OCI-LY1 (cell line): ENCODE measurements around the gene SH3PXD2A.

Source experiments
- H2AFZ ChIP-seq: fragments of 200-600 bp; sonication (generic), shearing (Covaris generic); 2 replicates; pipeline ENCODE4 v1.6.0; 2014; ENCODE audit warnings: antibody characterized with exemption, mild to moderate bottlenecking, low read length
- H3F3A ChIP-seq: fragments of 200-600 bp; sonication (generic), shearing (Covaris generic); 2 replicates; pipeline ENCODE4 v1.6.0; 2014; ENCODE audit warnings: mild to moderate bottlenecking, antibody characterized with exemption, low read length, moderate library complexity; ENCODE audit not compliant: insufficient read depth
- H3K27ac ChIP-seq: fragments of 200-600 bp; sonication (generic); 2 replicates; pipeline ENCODE4 v1.5.1; 2014; ENCODE audit warnings: low read length, mixed run types, mild to moderate bottlenecking, low read depth; ENCODE audit not compliant: poor library complexity, severe bottlenecking
- H3K27me3 ChIP-seq: fragments of 200-600 bp; sonication (generic); 2 replicates; pipeline ENCODE4 v1.6.0; 2014; ENCODE audit warnings: antibody characterized with exemption, mild to moderate bottlenecking, low read length, moderate library complexity; ENCODE audit not compliant: insufficient read depth
- H3K36me3 ChIP-seq: fragments of 200-600 bp; sonication (generic); 2 replicates; pipeline ENCODE4 v1.6.1; 2014; ENCODE audit warnings: mild to moderate bottlenecking, antibody characterized with exemption, low read length, moderate library complexity, mixed read lengths; ENCODE audit not compliant: insufficient read depth
- H3K4me1 ChIP-seq: fragments of 200-600 bp; sonication (generic); 2 replicates; pipeline ENCODE4 v1.5.1; 2014; ENCODE audit warnings: mild to moderate bottlenecking, low read length, moderate library complexity; ENCODE audit not compliant: insufficient read depth, severe bottlenecking
- H3K4me2 ChIP-seq: fragments of 200-600 bp; sonication (generic), shearing (Covaris generic); 2 replicates; pipeline ENCODE4 v1.6.1; 2014; ENCODE audit warnings: low read length
- H3K4me3 ChIP-seq: fragments of 200-600 bp; sonication (generic); 2 replicates; pipeline ENCODE4 v1.5.1; 2014; ENCODE audit warnings: low read length, low read depth, mild to moderate bottlenecking, mixed read lengths; ENCODE audit not compliant: poor library complexity, severe bottlenecking
- H3K79me2 ChIP-seq: fragments of 200-600 bp; shearing (Covaris generic); 2 replicates; pipeline ENCODE4 v1.6.1; 2016; ENCODE audit warnings: mixed run types, low read length, mixed read lengths; ENCODE audit not compliant: insufficient read depth
- H3K9ac ChIP-seq: fragments of 200-600 bp; sonication (generic), shearing (Covaris generic); 2 replicates; pipeline ENCODE4 v1.6.1; 2014; ENCODE audit warnings: mild to moderate bottlenecking, low read length, mixed read lengths
- H3K9me2 ChIP-seq: fragments of 200-600 bp; sonication (generic), shearing (Covaris generic); 2 replicates; pipeline ENCODE4 v1.6.1; 2014; ENCODE audit warnings: low read depth, mild to moderate bottlenecking, low read length, mixed read lengths
- H3K9me3 ChIP-seq: fragments of 200-600 bp; shearing (Covaris generic); 2 replicates; pipeline ENCODE4 v1.6.1; 2014; ENCODE audit warnings: low read length, mixed read lengths
- H4K20me1 ChIP-seq: fragments of 200-600 bp; sonication (generic), shearing (Covaris generic); 2 replicates; pipeline ENCODE4 v1.6.0; 2016; ENCODE audit warnings: mild to moderate bottlenecking, low read length; ENCODE audit not compliant: insufficient read depth
- EZH2 ChIP-seq: fragments of 200-600 bp; sonication (generic), shearing (Covaris generic); IDR thresholded peaks from 2 replicates; pipeline ENCODE4 v1.8.0; 2017; ENCODE audit warnings: borderline replicate concordance, mixed run types, mild to moderate bottlenecking, antibody characterized with exemption, low read length, moderate library complexity, mixed read lengths
- TF ChIP-seq, protein P1 (sequence below): fragments of 200-600 bp; sonication (generic), shearing (Covaris generic); IDR thresholded peaks from 2 replicates; pipeline ENCODE4 v1.5.1; 2017; ENCODE audit warnings: mild to moderate bottlenecking, antibody characterized with exemption, low read length, moderate library complexity, mixed read lengths

The SH3PXD2A gene

DNA sequence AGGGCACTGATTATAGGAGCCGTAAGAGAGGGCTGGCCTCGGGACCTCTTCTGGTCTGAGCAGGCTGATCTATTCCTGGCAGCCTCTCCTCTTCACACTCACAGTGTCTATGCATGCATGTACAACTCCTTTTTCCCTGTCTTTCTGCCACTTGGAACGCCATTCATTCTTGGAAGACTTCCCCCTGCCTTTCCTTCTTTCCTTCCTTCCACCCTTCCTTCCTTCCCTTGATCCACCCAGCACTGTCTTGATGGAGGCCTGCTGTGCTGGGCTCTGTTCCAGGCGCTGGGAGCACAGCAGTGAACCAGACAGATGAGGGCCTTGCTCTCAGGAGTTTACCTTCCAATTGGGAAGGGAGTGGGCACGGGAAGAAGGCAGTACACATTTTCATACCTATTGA, 114.8 kb downstream of the SH3PXD2A start:
- H4K20me1 ChIP-seq, result no peaks in the 10 kb centered on the region
- H3K27ac ChIP-seq, result no peak overlapping the region
- no peaks in the 10 kb centered on the region for H3K9me2 ChIP-seq

DNA sequence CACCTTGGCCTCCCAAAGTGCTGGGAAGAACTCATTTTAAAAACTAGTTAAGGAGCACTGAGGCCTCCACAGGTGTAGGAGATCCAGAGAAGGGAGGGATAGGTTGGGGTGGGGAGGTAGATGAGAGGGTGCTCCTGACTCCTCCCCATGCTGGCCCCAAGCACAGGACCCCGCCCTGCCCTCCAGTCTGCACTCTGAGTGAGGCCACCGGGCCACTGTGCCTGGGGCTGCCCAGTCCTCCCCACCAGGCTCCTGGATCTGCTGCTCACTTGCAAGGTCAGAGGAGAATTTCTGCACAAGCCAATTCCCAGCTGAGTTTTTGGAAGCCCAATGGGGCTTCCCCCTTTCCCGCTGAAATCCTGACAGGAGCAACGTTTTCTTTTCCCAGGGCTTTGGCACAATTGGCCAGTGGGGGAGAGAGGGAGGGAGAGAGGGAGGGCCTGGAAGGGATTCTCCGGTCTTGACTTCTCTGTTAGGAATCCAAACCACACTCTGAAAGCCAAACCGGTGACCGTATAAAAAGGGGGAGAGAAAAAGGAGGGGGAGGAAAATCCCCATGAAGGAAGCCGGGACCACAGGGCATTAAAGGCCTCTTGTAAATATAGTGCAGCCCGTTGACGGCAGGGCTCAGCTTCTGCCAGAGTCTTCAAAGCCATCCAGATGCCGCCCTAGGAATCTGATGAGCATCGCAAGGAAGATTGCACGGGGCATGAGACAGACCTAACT, 116.2 kb downstream of the SH3PXD2A start:
- H3K9me2 ChIP-seq, result no peaks in the 10 kb centered on the region
- no peaks in the 10 kb centered on the region for H3K79me2 ChIP-seq
- no peaks in the 10 kb centered on the region for H3K36me3 ChIP-seq
- H4K20me1 ChIP-seq, result no peaks in the 10 kb centered on the region
- TF ChIP-seq, protein P1, sequence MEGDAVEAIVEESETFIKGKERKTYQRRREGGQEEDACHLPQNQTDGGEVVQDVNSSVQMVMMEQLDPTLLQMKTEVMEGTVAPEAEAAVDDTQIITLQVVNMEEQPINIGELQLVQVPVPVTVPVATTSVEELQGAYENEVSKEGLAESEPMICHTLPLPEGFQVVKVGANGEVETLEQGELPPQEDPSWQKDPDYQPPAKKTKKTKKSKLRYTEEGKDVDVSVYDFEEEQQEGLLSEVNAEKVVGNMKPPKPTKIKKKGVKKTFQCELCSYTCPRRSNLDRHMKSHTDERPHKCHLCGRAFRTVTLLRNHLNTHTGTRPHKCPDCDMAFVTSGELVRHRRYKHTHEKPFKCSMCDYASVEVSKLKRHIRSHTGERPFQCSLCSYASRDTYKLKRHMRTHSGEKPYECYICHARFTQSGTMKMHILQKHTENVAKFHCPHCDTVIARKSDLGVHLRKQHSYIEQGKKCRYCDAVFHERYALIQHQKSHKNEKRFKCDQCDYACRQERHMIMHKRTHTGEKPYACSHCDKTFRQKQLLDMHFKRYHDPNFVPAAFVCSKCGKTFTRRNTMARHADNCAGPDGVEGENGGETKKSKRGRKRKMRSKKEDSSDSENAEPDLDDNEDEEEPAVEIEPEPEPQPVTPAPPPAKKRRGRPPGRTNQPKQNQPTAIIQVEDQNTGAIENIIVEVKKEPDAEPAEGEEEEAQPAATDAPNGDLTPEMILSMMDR, result no peak
- no peak for TF ChIP-seq EZH2
- H2AFZ ChIP-seq, result no peak overlapping the region
- no peak overlapping the region for H3K9ac ChIP-seq
- H3K4me3 ChIP-seq, result no peak overlapping the region
- H3F3A ChIP-seq, result no peaks in the 10 kb centered on the region
- H3K4me2 ChIP-seq, result no peak overlapping the region
- no peaks in the 10 kb centered on the region for H3K4me1 ChIP-seq
- no peaks in the 10 kb centered on the region for H3K9me3 ChIP-seq
- no peak overlapping the region for H3K27ac ChIP-seq
- H3K27me3 ChIP-seq, result no peaks in the 10 kb centered on the region; the same call in none of the 2 replicates

More for the DNA sequence above, 114.8 kb downstream of the SH3PXD2A start:
- H3K4me3 ChIP-seq, result no peak overlapping the region
- TF ChIP-seq, protein P1, result no peak
- no peak for TF ChIP-seq EZH2
- no peaks in the 10 kb centered on the region for H3K79me2 ChIP-seq
- H3K27me3 ChIP-seq, result no peaks in the 10 kb centered on the region; the same call in none of the 2 replicates
- H3K36me3 ChIP-seq, result no peaks in the 10 kb centered on the region
- no peaks in the 10 kb centered on the region for H3F3A ChIP-seq
- no peaks in the 10 kb centered on the region for H3K9me3 ChIP-seq
- no peak overlapping the region for H2AFZ ChIP-seq
- no peaks in the 10 kb centered on the region for H3K4me1 ChIP-seq
- H3K9ac ChIP-seq, result no peak overlapping the region
- no peak overlapping the region for H3K4me2 ChIP-seq

DNA sequence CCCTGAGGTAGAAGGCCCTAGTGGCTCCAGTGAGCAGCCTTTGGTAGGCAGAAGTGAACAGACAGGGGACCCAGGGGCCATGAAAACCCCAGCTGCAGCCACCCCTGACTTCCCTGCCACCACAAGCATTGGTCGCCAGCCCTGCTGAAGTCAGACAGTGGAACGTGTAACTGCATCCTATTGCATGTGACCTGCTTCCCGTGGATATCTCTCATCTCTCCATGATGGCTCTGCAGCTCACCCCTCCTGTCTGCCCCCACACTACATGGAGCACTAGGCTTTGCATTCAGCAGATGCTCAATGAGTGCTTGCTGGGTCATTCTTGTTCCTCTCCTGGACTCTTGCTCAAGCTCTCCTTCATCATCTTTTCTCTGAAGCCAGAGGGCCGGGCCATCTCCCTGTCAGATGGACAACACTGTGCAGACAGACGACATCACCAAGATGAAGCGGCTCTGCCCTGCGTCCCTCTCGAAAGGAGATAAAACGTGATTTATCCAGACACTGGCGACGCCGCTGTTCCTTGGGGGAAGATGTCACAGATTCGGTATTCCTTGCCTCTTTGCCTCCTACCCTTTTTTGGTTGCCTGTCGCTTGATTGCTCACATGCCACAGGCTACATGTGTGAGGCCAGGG, 117.5 kb downstream of the SH3PXD2A start:
- no peak overlapping the region for H3K27ac ChIP-seq
- no peak overlapping the region for H3K4me3 ChIP-seq
- no peaks in the 10 kb centered on the region for H3K9me3 ChIP-seq
- H4K20me1 ChIP-seq, result no peaks in the 10 kb centered on the region
- no peak overlapping the region for H2AFZ ChIP-seq
- H3K79me2 ChIP-seq, result no peaks in the 10 kb centered on the region
- TF ChIP-seq EZH2, result no peak
- TF ChIP-seq, protein P1, result no peak
- H3K4me2 ChIP-seq, result no peak overlapping the region
- no peaks in the 10 kb centered on the region; the same call in none of the 2 replicates for H3K27me3 ChIP-seq
- H3K9me2 ChIP-seq, result no peaks in the 10 kb centered on the region
- H3K9ac ChIP-seq, result no peak overlapping the region
- no peaks in the 10 kb centered on the region for H3F3A ChIP-seq
- no peaks in the 10 kb centered on the region for H3K36me3 ChIP-seq
- no peaks in the 10 kb centered on the region for H3K4me1 ChIP-seq
